Activated effector memory CD4-positive, alpha-beta T cell treated with anti-CD3 and anti-CD28 coated beads, Interleukin-2, amount 50 U/mL, for 16 hours (primary cell): Measurements from ENCODE around the gene CELF3.
"Not testable (repeated sequence)": the region's sequence is repeated elsewhere in the genome, so short reads cannot be mapped to it uniquely, and the experiment has no call there.

Source experiments
- DNase-seq: peaks from one replicate; pipeline ENCODE4 v3.0.0-alpha.2; 2020

The CELF3 gene

DNA sequence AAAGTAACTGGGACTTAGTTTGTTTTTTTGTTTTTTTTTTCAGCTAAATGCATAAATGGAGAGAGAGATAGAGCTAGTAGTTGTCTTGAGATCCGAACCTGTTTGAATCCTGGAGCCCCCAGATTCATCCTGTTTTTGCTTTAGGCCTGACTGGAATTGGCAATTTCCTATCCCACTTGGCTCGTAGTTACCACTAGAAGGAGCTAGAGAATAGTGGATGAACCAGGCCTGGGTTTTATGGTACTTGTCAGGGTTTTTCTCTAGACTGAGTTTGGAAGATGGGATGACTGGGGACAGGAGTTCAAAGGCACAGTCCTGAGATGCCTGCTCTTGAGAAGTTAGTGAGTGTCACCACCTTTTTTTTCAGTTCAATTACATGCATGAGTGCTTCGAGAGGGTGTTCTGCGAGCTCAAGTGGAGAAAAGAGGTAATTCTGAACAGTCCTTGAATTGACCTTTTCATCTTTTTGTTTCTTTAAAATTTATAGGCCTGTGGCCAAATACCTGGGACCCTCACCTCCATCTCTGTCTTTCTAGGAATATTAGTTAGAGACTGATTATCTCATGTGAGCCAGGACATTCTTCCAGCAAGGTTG lies 23.4 kb downstream of the CELF3 start:
- DNase-seq, result no peak

DNA sequence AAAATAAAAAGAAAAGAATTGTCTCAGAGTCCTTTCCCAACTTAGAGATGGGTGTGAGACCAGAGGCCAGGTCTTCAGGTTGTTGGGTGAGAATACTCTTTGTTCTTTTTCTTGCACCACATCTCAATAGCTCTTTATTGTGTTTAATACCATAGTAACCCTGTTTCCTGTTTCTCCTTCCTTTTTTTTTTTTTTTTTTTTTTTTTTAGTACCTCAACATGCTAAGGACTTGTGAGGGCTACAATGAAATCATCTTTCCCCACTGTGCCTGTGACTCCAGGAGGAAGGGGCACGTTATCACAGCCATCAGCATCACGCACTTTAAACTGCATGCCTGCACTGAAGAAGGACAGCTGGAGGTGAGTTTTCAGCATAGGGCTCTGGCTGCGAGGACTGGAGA lies 24.4 kb downstream of the CELF3 start:
- no peak for DNase-seq

- no peak for DNase-seq
Measured at GRCh38 chr1:151689494-151689893, 27.1 kb downstream of the CELF3 start.

DNA sequence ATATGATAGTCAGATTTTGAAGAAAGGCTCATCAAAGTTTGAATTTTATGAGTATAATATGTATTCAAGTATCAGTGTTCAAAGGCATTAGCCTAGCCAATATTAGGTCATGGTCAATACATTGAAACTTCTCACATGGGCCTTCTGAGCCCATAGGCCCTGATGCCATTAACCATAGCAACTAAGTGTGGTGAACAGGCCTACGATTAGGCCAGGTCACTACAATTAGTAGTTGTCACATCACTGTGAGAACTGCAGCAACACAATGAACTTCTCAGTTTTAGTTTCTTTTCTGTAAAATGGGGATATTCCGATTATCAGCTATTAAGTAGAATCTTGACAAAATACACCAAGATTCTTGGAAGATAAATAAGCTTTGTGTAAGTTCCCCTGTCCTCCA lies 30.0 kb downstream of the CELF3 start:
- no peak for DNase-seq

DNA sequence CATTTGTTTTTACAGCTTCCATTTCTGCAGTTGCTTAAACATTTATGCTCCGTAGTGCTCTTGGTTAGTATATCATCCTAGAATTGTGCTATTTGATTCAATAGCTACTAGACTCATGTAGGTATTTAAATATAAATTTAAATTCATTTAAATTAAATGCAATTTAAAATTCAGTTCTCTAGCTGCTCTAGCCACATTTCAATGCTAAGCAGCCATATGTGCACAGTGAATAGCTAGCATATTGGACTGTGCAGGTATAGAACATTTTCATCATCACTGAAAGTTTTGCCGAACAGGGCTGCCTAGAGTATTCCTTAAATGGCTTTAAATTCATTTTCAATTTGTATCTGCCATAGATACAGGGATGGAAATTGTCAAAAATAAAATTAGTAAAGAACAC lies 32.5 kb downstream of the CELF3 start:
- no peak for DNase-seq

GRCh38 chr1:151682901-151683300 lies 33.7 kb downstream of the CELF3 start:
- not testable (repeated sequence) for DNase-seq

GRCh38 chr1:151681923-151682322 lies 34.7 kb downstream of the CELF3 start:
- no peak for DNase-seq

- no peak for DNase-seq
Measured at GRCh38 chr1:151680826-151681225, 35.8 kb downstream of the CELF3 start.

- DNase-seq, result no peak
Measured at GRCh38 chr1:151680391-151680790, 36.2 kb downstream of the CELF3 start.

- no peak for DNase-seq
Measured at GRCh38 chr1:151673407-151673806, 43.2 kb downstream of the CELF3 start.

DNA sequence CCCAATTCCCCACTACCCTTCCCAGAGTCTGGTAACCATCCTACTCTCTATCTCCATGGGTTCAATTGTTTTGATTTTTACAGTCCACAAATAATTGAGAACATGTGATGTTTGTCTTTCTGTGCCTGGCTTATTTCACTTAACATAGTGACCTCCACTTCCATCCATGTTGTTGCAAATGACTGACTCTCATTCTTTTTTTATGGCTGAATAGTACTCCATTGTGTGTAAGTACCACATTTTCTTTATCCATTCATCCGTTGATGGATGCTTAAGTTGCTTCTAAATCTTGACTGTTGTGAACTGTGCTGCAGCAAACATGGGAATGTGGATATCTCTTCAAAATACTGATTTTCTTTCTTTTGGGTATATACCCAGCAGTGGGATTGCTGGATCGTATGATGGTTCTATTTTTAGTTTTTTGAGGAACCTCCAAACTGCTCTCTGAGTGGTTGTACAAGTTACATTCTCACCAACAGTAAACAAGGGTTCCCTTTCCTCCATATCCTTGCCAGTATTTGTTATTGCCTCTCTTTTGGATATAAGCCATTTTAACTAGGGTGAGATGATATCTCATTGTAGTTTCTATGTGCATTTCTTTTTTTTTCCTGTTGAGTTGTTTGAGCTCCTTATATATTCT lies 46.4 kb downstream of the CELF3 start:
- DNase-seq, result not testable (repeated sequence)

GRCh38 chr1:151668090-151668489 lies 48.5 kb downstream of the CELF3 start:
- DNase-seq, result no peak

DNA sequence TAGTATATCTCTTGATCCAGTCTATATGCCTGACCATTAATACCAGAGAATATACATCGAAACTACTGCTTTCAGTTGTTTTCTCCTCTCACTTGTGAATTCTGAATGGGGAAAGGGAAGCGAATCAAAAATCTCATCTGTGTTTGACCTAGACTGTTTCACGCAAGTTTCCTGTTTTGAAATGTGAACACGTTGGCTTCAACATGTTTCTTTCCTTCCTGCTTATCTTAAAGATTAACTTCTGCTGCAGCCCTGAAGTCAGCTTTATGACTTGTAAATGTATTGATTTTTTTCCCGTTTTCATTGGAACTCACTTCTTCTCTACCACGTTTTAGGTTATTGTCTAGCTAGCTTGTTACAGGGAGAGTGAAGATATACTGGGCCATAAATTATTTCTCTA lies 54.9 kb downstream of the CELF3 start:
- DNase-seq, result no peak

- no peak for DNase-seq
Measured at GRCh38 chr1:151655371-151655770, 61.2 kb downstream of the CELF3 start.

- DNase-seq, result no peak
Measured at GRCh38 chr1:151653397-151653796, 63.2 kb downstream of the CELF3 start.
